Natural killer cell (primary cell): Measurements from ENCODE around the gene LLGL2. TPM values are rescaled to one million over a fixed set of nuclear protein-coding genes. Genes with fewer than 3 reads are reported as not detected.

Source experiments
- ATAC-seq, 3 donors: fragments of 150-1000 bp in 2 of 3; fragments of 200-7000 bp in 1 of 3; cut with Tn5 transposase; 1 replicate in 1 of 3; 2 replicates in 2 of 3; pipeline ENCODE4 v1.10.0; 2021; ENCODE audit warnings: mild to moderate bottlenecking in 2 of 3, moderate library complexity in 2 of 3
- DNase-seq, 2 donors: peaks; one replicate each; pipeline versions ENCODE4 v3.0.0 to v3.0.0-alpha.2; 2013 to 2021; ENCODE audit warnings: mixed read lengths in 1 of 2
- H3K27ac ChIP-seq: one replicate; pipeline ENCODE4 v1.5.1; 2013; ENCODE audit warnings: mild to moderate bottlenecking, low read length
- H3K27me3 ChIP-seq: one replicate; pipeline ENCODE4 v1.6.1; 2013; ENCODE audit warnings: low read length; ENCODE audit not compliant: control insufficient read depth, insufficient read depth
- H3K36me3 ChIP-seq: one replicate; pipeline ENCODE4 v1.6.1; 2013; ENCODE audit warnings: low read length; ENCODE audit not compliant: control insufficient read depth, insufficient read depth
- H3K4me1 ChIP-seq: one replicate; pipeline ENCODE4 v1.6.1; 2013; ENCODE audit warnings: low read length; ENCODE audit not compliant: control insufficient read depth, insufficient read depth
- H3K4me3 ChIP-seq: one replicate; pipeline ENCODE4 v1.5.1; 2013; ENCODE audit warnings: low read length
- H3K9me3 ChIP-seq: one replicate; pipeline ENCODE4 v1.6.1; 2013; ENCODE audit warnings: low read length; ENCODE audit not compliant: control insufficient read depth, insufficient read depth
- H3K27ac Mint-ChIP-seq, 2 donors: one replicate each; pipeline ENCODE4 v1.8.0; 2022; ENCODE audit warnings: mild to moderate bottlenecking in 2 of 2, mixed read lengths in 2 of 2, moderate library complexity in 1 of 2
- H3K27me3 Mint-ChIP-seq, 2 donors: one replicate each; pipeline ENCODE4 v1.8.0; 2022; ENCODE audit warnings: low read depth in 2 of 2, mixed read lengths in 2 of 2
- H3K36me3 Mint-ChIP-seq: one replicate; pipeline ENCODE4 v1.8.0; 2022; ENCODE audit warnings: mixed read lengths
- H3K4me1 Mint-ChIP-seq, 2 donors: one replicate each; pipeline ENCODE4 v1.8.0; 2022; ENCODE audit warnings: mixed read lengths in 2 of 2
- H3K4me3 Mint-ChIP-seq: one replicate; pipeline ENCODE4 v1.8.0; 2022; ENCODE audit warnings: mild to moderate bottlenecking, moderate library complexity, mixed read lengths
- H3K9me3 Mint-ChIP-seq, 2 donors: one replicate each; pipeline ENCODE4 v1.8.0; 2022; ENCODE audit warnings: mixed read lengths in 2 of 2
- CTCF ChIP-seq: fragments of 200-600 bp; IDR thresholded peaks from one replicate; pipeline ENCODE4 v1.8.0; 2022; ENCODE audit warnings: antibody characterized with exemption
- WGBS: methylation state at CpG from one replicate; pipeline ENCODE4 v1.1.7; 2013; ENCODE audit warnings: missing lambda C conversion rate; ENCODE audit not compliant: insufficient coverage; 5-methylcytosine and 5-hydroxymethylcytosine counted together
- intact Hi-C: fragments of 100-400 bp; cut with micrococcal nuclease; formaldehyde crosslinking; loops from one replicate; pipeline ENCODE4 v1.14.2; 2022
- total RNA-seq, 4 donors: library from RNA; stranded (reverse); fragments of 120-200 nt in 1 of 4; gene quantifications; one replicate each; pipeline versions ENCODE4 v1.2.3 to v1.2.4, GENCODE V29; 2013 to 2022

Gene LLGL2
- total RNA-seq, 3 donors from 2014 or later (not counting 1 experiment from before 2014, with no cell fraction given): 229 to 302 (median 244) TPM

DNA sequence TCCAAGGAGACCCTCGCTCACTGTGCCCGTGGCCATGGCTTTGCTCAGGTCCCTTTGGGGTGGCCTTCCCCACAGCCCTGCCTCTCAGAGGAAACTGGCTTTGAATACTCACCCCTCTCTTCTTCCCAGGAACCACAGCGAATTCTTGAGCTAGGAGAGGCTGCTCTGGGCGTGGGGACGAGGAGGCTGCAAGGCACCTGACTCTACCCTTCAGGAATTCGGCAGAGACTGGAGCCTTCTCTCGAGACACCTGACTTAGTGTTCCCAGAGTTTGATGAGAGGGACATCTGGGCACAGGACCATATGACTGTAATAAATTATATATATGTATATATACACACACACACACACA lies 6.2 kb downstream of the LLGL2 start:
- H3K36me3 Mint-ChIP-seq: no peaks in the 10 kb centered on the region

DNA sequence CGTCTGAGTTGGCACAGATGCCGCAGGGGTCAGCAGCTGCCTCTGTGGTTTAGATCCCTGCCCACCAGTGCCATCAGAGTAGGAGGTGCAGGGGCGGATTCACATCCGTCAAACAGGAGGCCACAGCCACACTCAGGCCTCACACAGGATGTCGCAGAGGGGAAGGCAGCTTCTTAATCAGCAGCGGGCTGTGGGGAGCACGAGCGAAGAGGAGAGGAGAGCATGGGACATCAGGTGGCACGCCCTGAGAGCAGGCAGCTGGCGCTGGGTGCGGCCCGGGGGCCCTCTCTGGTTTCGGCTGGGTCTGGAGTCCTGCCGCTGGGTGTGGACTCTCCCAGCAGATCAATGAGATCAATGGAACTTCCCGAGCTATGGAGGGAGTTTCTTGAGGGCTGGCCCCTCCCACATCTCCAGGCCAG lies 9.6 kb downstream of the LLGL2 start:
- H3K4me1 Mint-ChIP-seq: peaks cover 33 to 61% of the 10 kb centered on the region in 2 donors
- no peaks in the 10 kb centered on the region for H3K9me3 ChIP-seq
- DNase-seq (peak; percentile 70 to 81), ATAC-seq (peak; percentile 93 to 95 (median 94))
- no peaks in the 10 kb centered on the region for H3K27me3 Mint-ChIP-seq
- 7% methylated on average over 15 of the region's 15 CpGs for WGBS
- no peaks in the 10 kb centered on the region for H3K36me3 Mint-ChIP-seq
- no peak for TF ChIP-seq CTCF
- H3K4me3 Mint-ChIP-seq: peak overlapping the region; percentile 88
- H3K4me1 ChIP-seq: peaks cover 42% of the 10 kb centered on the region
- H3K27ac ChIP-seq: peak overlapping the region; percentile 83
- peak overlapping the region; percentile 1 for H3K4me3 ChIP-seq
- H3K9me3 Mint-ChIP-seq: no peaks in the 10 kb centered on the region
- peaks cover 17% of the 10 kb centered on the region for H3K36me3 ChIP-seq
- intact Hi-C loops: loop anchor here (1.0 to 5.0 kb wide), 2 partner anchors 10 to 52 kb away; partner anchors contain the start of genes LLGL2 and MYO15B
- peak overlapping the region; percentile 92 to 94 for H3K27ac Mint-ChIP-seq
- H3K27me3 ChIP-seq: no peaks in the 10 kb centered on the region

More for the DNA sequence above, 6.2 kb downstream of the LLGL2 start:
- H3K27me3 Mint-ChIP-seq: no peaks in the 10 kb centered on the region
- no peak overlapping the region for H3K4me3 Mint-ChIP-seq
- Histone ChIP-seq H3K4me3 (no peak overlapping the region), H3K4me1 (peaks cover 47% of the 10 kb centered on the region), H3K27me3 (no peaks in the 10 kb centered on the region), H3K27ac (no peak overlapping the region), H3K9me3 (no peaks in the 10 kb centered on the region), H3K36me3 (peaks cover 11% of the 10 kb centered on the region)
- ATAC-seq: no peak
- H3K9me3 Mint-ChIP-seq: no peaks in the 10 kb centered on the region
- 96% methylated on average over 6 of the region's 7 CpGs for WGBS
- peaks cover 27 to 64% of the 10 kb centered on the region in 2 donors for H3K4me1 Mint-ChIP-seq
- TF ChIP-seq CTCF: no peak
- peak overlapping the region in 1 of 2 donors; percentile 48 for H3K27ac Mint-ChIP-seq
- DNase-seq: no peak
- intact Hi-C loops: no loop called here

DNA sequence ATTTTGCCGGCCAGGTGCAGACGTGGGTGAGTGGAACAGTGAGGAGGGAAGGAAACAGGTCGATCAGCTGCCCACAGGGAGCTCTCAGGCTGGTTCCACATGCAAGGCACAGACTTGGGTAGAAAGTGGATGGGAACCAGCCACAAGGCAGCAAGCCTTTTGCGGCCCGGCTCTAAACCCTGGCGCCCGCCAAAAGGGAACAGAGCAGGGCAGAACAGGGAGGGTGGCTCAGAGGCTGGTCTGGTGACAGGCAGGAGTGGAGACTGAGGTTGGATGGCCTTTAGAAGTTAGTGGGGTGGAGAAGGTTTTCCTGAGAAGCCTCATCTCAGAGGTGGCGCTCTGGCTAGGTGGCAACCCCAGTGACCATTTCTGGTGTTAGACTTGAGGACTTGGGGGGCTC lies 10.4 kb downstream of the LLGL2 start:
- no peaks in the 10 kb centered on the region for H3K27me3 Mint-ChIP-seq
- WGBS: 70% methylated on average over 8 of the region's 8 CpGs
- peaks cover 39 to 64% of the 10 kb centered on the region in 2 donors for H3K4me1 Mint-ChIP-seq
- peak overlapping the region; percentile 88 for H3K4me3 Mint-ChIP-seq
- no peak for TF ChIP-seq CTCF
- peaks cover 42% of the 10 kb centered on the region for H3K4me1 ChIP-seq
- H3K36me3 Mint-ChIP-seq: no peaks in the 10 kb centered on the region
- no peak for DNase-seq
- H3K27me3 ChIP-seq: no peaks in the 10 kb centered on the region
- no peak for ATAC-seq
- H3K9me3 ChIP-seq: no peaks in the 10 kb centered on the region
- H3K4me3 ChIP-seq: no peak overlapping the region
- peak overlapping the region; percentile 83 for H3K27ac ChIP-seq
- peaks cover 19% of the 10 kb centered on the region for H3K36me3 ChIP-seq
- H3K9me3 Mint-ChIP-seq: no peaks in the 10 kb centered on the region
- H3K27ac Mint-ChIP-seq: peak overlapping the region; percentile 92 to 94
- intact Hi-C loops: loop anchor here (1.0 to 5.0 kb wide), 2 partner anchors 11 to 51 kb away; partner anchors contain the start of genes LLGL2 and MYO15B

- H3K9me3 Mint-ChIP-seq: no peaks in the 10 kb centered on the region
- DNase-seq (no peak), ATAC-seq (no peak)
- H3K27me3 Mint-ChIP-seq: no peaks in the 10 kb centered on the region
- TF ChIP-seq CTCF: no peak
- H3K4me3 Mint-ChIP-seq: peak overlapping the region; percentile 25
- Histone ChIP-seq H3K9me3 (no peaks in the 10 kb centered on the region), H3K27ac (peak overlapping the region; percentile 83), H3K4me1 (peaks cover 42% of the 10 kb centered on the region), H3K4me3 (no peak overlapping the region), H3K27me3 (no peaks in the 10 kb centered on the region), H3K36me3 (peaks cover 19% of the 10 kb centered on the region)
- H3K36me3 Mint-ChIP-seq: no peaks in the 10 kb centered on the region
- 85% methylated on average over 9 of the region's 10 CpGs for WGBS
- H3K27ac Mint-ChIP-seq: peak overlapping the region; percentile 92 to 94
- intact Hi-C loops: loop anchor here (5.0 kb wide), 1 partner anchor 51 kb away; the partner anchor contains the start of gene MYO15B
- peaks cover 40 to 63% of the 10 kb centered on the region in 2 donors for H3K4me1 Mint-ChIP-seq
Observed at GRCh38 chr17:75536366-75536765, 10.9 kb downstream of the LLGL2 start.
